ENCODE measurements around the gene COPS2. TPM values are rescaled to one million over a fixed set of nuclear protein-coding genes. Genes with fewer than 3 reads are reported as not detected.
"Not testable (repeated sequence)": the region's sequence is repeated elsewhere in the genome, so short reads cannot be mapped to it uniquely, and the experiment has no call there.

The COPS2 gene
- total and polyA plus RNA-seq, 12 donors = 29.7 to 240 (median 76.6) TPM

DNA sequence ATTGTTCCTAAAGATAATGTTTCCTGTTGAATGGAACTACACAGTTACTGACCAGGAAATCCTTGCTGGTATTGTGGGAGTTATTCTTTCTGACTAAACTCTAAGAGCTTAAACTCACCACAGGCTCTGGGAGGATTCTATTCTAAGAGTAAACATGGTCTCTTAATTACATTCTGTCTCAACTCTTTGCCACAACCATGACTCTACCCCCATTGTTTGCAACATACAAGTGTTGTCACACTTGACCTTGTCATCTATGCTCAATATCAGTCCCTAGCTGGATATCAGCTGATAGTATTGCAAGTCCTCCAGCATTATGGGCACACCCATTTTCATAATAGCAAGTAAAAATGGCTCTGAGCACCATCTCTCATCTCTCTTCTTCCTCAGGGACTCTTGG is 79.5 kb downstream of the COPS2 start:
- H3K27me3 ChIP-seq = no peaks in the 10 kb centered on the region
- H3K4me1 ChIP-seq (replicated peaks in 1 of 2) = no peaks in the 10 kb centered on the region
- no peak overlapping the region for H3K27ac ChIP-seq
- intact Hi-C loops (cut with DNase I) = no loop called here
- no peak for DNase-seq
- no peak overlapping the region for H3K4me3 ChIP-seq
- no peaks in the 10 kb centered on the region for H3K36me3 ChIP-seq (replicated peaks in 1 of 2)
- TF ChIP-seq POLR2A (IDR thresholded peaks at IDR 0.05) = no peak
- H3K9me3 ChIP-seq (replicated peaks in 1 of 3) = no peaks in the 10 kb centered on the region

DNA sequence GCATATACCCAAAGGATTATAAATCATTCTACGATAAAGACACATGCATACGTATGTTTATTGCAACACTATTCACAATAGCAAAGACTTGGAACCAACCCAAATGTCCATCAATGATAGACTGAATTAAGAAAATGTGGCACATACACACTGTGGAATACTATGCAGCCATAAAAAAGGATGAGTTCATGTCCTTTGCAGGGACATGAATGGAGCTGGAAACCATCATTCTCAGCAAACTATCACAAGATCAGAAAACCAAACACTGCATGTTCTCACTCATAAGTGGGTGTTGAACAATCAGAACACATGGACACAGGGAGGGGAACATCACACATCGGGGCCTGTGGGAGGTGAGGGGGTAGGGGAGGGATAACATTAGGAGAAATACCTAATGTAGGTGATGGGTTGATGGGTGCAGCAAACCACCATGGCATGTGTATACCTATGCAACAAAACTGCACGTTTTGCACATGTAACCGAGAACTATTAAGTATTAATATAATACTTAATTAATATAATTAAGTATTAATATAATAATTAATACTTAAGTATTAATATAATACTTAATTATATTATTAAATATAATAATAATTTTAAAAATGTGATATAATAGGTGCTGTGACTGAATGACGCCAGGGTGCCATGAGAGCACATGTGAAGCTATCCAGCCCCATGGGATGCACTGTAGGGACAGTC is 80.7 kb downstream of the COPS2 start:
- H3K4me1 ChIP-seq (replicated peaks in 1 of 2); H3K27me3 ChIP-seq; H3K36me3 ChIP-seq (replicated peaks in 1 of 2); H3K9me3 ChIP-seq (replicated peaks in 1 of 3); DNase-seq; intact Hi-C loops (cut with DNase I); H3K27ac ChIP-seq; H3K4me3 ChIP-seq: not testable (repeated sequence)
- WGBS, 4 donors = 73 to 82% (median 79%) methylated on average over 6 of the region's 6 CpGs

Small RNA genes lying within 50 kb of the gene (microRNA-seq; reads per million reads assigned to microRNA genes)
- gene MIR4716 = 0 reads per million in 3 donors

Small RNA genes lying within 50 kb of the gene (small RNA-seq; reads per million reads assigned to genes)
- 0 to 0.24 reads per million in 2 donors for gene MIR4716
- gene RF00019 = 0 reads per million in 2 donors
- gene RN7SL307P = 0 reads per million in 2 donors

Other genes starting within 250 kb of the COPS2 start
- 1 to 10 TPM in 4 of 9 donors, under 1 TPM in 5; 0.42 to 1.8 (median 0.96) TPM for gene SHC4, start 191.7 kb downstream of the COPS2 start, total RNA-seq
- gene SHC4, start 191.7 kb downstream of the COPS2 start, polyA plus RNA-seq = 1 to 10 TPM in 2 of 3 donors, under 1 TPM in 1; 0.40 to 1.4 (median 1.0) TPM
- gene SECISBP2L, start 109.2 kb downstream of the COPS2 start, total RNA-seq = 100 to 1,000 TPM in 1 of 9 donors, 10 to 100 TPM in 8; 24.9 to 117 (median 47.3) TPM
- 10 to 100 TPM in 2 of 3 donors, 1 to 10 TPM in 1; 9.1 to 65.9 (median 12.8) TPM for gene SECISBP2L, start 109.2 kb downstream of the COPS2 start, polyA plus RNA-seq
- gene GALK2, start 14.6 kb upstream of the COPS2 start, total RNA-seq = 10 to 100 TPM; 40.3 to 64.2 (median 49.5) TPM
- gene GALK2, start 14.6 kb upstream of the COPS2 start, polyA plus RNA-seq = 10 to 100 TPM; 11.0 to 59.2 (median 13.9) TPM